ENCODE measurements around the gene HOMER2.
A peak's percentile ranks its signal among the peaks of the same experiment; 100 is the strongest.
"Not testable (repeated sequence)": the region's sequence is repeated elsewhere in the genome, so short reads cannot be mapped to it uniquely, and the experiment has no call there.

Gene HOMER2

DNA sequence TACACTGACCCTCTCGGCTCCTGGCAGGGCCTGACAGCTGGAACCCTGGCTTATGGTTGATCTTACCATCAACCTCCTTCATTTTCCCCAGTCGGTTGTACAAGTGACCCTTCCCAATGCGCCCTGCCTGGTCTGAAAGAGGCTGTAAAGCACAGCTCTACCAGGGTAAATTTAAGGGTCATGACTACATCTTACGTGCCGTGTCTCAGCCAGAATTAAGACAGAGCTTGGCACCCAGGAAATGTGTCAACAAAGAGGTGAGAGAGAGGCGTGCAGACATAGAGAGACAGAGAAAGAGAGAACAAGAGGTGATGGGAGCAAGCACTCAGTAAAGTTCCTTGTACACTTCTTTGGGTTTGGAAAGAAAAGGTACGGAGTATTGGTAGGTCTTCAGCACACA, 28.8 kb downstream of the HOMER2 start:
- no peak for DNase-seq

GRCh38 chr15:82922737-82923136, 29.8 kb downstream of the HOMER2 start:
- no peak for DNase-seq

DNA sequence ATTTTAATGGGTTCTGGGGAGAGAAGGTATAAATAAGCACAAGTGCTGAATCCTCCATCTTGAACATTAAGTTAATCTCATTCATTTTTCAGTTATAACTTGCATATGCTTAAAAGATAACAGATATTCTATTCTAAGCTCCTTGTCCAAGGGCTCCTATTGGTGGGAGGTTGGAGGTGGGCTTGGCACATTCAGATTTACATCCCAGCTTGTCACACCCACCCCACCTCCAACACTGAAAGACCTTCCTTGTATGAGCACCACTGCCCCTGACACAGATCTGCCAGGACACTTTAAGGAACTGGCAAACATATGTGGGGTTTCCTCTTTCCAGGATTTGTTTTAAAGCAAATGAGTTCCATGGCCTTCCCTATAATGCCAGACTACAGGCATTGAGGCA, 30.6 kb downstream of the HOMER2 start:
- DNase-seq = no peak

GRCh38 chr15:82921242-82921641, 31.3 kb downstream of the HOMER2 start:
- DNase-seq = no peak

DNA sequence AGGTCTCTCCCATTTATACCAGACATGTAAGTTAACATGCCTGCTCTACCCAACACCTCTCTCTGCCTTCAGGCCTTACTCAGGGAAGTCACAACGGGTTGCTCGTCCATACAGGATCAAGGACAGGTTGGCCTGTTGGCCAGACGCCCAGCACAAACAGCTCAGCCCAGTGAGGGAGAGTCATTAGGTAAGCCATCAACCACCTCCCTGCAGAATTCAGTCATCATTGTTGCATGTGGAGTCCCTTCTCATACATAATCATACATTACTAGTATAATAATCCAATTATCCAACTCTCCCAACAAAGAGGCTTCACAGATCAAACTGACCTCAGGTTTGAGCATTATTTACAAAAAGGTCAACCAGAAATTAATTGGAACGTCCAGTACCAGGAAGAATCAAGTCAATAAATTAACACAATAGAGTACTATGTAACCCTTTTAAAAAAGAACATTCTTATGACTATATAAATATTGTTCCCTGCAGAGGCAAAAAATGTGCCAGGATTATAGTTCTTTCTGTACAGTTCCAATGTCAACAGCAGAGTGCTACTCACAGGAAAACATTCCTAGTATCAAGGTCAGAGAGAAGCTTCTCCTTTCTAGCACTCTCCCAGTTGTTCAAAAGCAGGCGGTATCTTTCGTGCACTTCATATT, 33.2 kb downstream of the HOMER2 start:
- DNase-seq = no peak

GRCh38 chr15:82918607-82919230, 33.8 kb downstream of the HOMER2 start:
- no peak for DNase-seq

- no peak for DNase-seq
Observed at GRCh38 chr15:82918162-82918561, 34.4 kb downstream of the HOMER2 start.

DNA sequence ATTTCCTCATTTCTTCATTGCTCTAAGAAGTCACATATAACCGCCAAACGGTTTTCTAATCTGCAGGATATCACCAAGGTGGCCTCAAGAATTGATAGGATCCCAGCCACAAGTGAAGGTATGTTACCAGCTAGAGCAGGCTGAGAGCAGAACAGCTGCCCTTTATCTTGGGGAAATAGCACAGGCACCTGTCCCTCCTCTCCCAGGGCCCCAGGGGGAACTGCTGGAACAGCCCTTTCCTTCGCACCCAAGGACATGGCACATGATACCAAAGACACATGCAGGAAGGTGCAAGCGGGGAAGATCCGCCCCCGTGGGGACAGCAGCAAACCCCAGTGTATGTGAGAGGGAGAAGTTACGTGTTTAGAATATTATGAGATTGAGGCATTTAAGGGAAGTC, 35.3 kb downstream of the HOMER2 start:
- peak; percentile 34 for DNase-seq

GRCh38 chr15:82916161-82916952, 36.2 kb downstream of the HOMER2 start:
- DNase-seq = no peak

- DNase-seq = no peak
Observed at GRCh38 chr15:82914396-82914795, 38.1 kb downstream of the HOMER2 start.

- DNase-seq = no peak
Observed at GRCh38 chr15:82911458-82911857, 41.1 kb downstream of the HOMER2 start.

DNA sequence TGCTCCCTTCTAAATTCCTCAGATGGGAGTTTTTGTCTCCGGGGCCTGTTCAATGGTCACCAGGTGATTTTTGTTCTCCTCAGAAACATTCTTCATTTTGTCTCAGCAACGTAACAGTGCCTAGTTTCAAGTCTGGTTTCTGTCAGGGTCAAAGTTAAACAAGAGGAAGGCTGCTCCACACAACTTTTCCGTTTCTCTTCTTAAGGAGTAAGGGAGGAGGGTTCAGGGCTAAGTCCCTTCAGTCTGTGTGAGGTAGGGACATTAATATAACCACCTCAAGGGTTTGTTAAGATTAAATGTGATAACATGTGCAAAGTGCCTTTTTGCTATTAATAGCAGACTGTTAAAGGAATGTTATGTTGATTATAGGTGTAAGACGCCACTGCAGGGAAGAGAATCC, 41.8 kb downstream of the HOMER2 start:
- DNase-seq = no peak

DNA sequence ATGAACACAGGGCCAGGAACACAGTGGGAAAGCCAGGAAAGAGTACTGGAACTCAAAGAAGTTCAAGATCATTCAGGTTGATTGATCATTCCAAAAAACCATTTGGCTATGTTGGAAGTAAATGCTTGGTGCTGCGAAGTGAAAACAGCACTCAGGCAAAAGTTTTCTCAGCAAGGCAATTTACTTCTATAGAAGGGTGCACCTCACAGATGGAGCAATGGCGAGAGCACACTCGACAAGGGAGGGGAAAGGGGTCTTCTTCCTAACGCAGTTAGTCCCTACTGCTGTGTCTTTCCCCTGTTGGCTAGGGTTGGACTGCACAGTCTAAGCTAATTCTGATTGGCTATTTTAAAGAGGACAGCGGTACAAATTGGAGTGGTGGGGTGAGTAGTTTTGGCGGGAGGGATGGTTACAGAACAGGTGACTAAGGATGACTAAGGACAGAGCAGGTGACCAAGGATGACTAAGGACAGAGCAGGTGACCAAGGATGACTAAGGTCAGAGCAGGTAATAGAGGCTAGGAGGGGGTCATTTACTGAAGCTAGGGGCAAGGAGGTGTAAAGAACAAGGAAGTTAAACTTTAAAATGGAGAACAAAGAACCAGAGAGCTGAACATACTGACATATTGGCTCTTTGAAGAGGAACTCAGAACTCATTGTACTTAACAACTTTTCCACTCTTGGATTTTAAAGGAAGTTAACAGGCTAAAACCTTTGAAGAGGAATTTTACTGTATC, 43.3 kb downstream of the HOMER2 start:
- DNase-seq = no peak

GRCh38 chr15:82907350-82907749, 45.2 kb downstream of the HOMER2 start:
- no peak for DNase-seq

DNA sequence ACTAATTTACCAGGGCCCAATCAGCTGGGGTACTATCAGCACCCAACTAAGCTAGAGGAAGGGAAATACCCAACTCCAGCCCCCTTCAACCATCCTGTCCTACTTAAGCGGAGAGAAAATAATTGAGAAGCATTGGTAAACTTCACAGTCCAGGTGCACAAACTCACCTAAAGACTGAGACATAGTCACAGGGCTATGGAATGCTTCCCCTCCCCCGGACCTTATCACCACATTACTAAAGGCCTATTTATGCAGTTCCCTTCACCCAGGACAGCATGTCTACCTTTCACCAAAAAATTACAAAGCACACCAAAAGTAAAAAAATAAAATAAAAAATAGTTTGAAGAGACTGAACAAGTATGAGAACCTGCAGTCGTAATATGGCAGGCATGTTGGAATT, 47.9 kb downstream of the HOMER2 start:
- DNase-seq = no peak

GRCh38 chr15:82903511-82903910, 49.0 kb downstream of the HOMER2 start:
- DNase-seq = no peak

GRCh38 chr15:82901114-82901805, 51.3 kb downstream of the HOMER2 start:
- no peak for DNase-seq

DNA sequence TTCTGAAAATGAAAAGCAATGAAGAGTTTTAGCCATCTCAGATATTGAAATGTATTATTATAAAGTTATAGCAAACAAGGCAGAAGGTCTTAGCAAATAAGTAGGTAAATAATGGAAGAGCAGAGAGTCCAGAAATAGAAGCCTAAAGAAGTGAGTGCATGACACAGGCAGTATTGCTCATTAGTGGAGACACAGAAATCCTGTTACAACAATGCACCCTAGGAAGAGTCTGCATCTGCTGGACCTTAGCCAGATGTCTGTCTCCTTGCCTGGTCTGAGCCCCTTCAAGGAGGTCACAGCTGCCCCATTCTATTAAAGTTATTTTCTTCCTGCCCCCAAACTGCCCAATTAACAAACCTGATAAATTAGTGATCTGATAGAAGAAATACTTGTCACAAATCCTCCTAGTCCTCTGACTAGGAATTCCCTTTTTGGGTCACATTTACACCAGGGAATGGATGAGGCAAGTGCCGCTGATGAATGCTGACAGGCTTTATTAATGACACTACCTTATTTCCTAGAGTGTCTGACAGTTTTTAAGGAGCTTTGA, 51.9 kb downstream of the HOMER2 start:
- no peak for DNase-seq

DNA sequence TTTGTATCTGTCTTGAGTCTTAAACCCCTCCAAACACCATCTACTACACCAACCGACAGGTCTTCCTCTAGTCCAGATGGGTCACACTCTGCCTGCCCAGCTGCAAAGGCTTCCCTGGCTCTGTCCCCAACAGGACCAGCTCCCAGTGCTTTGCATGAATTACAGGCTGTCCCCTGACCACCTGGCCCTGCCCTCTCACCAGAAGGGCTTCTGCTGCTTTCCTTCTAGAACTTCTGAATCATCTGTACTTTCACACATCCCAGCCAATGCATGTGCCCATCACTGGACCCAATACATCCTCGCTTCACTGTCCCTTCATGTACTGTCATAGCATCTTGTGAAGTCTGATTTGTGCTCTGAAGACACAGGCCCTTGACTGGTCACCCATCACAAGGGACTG, 53.6 kb downstream of the HOMER2 start:
- DNase-seq = no peak

DNA sequence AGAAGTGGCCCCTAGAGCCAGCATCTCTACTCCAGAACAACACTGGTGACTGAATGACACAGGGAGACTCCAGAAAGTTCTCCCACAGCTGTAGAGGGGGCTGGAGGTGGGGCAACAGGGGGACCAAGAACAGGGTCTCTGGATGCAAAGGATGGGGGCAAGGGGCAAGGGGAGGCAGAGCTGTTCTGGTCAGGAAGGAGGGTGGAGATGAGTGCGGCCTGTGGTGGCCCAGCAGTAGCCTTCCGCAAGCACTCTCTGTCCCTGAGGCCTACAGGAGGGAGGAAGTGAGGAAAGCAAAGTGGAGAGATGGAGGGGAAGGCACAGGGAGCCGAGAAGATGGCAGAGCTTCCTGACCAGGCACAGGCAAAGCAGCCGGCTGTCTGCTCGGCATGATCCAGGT, 56.5 kb downstream of the HOMER2 start:
- DNase-seq = no peak

DNA sequence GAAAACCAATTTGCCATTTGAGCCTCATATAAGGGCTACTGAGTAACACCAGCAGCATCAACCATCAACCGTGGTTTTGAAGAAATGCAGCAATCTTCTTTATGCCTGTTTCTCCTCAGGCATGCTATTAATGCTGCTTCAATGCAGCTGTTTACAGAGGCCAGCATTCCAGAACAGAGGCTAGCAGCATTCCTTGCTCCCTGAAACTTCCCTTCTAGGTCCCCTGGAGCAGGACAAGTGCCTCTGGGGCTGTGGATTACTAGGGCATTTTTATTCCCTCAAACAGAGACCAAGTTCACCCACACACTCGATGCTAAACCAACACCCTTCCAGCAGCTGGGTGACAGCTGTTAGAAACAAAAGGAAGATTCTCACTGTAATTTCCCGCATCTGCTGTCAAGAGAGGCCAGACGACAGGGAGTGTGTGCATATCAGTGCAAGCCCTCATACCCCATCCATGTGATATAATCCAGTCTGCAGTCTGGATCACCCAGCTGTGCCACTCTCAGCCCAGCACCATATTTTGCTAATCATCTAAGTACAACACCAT, 57.5 kb downstream of the HOMER2 start:
- DNase-seq = no peak

GRCh38 chr15:82893473-82893872, 59.0 kb downstream of the HOMER2 start:
- not testable (repeated sequence) for DNase-seq
